ENCODE measurements around the gene RSRP1. TPM values are rescaled to one million over a fixed set of nuclear protein-coding genes. Genes with fewer than 3 reads are reported as not detected.
"Not testable (repeated sequence)": the region's sequence is repeated elsewhere in the genome, so short reads cannot be mapped to it uniquely, and the experiment has no call there.

Gene RSRP1
- total RNA-seq, 1 experiment from 2014 or later: 82.9 TPM

DNA sequence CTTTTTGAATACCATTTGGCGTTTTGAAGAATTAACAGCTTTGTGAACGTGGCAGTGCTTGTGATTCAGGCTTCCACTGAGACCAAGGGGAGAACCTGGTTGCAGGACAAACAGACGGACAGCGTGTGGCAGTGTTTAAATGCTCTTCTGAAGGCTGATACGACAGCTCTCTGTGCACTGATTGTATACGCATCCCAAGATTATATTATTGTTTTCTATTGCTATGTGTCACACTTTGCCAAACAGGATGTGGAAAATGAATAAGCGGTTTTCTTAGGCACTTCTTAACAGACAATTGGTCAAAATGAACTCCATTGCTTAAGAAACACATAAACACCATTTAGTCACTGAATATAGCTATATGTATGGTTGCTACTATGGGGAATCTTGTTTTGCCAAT lies 12.6 kb upstream of the RSRP1 start:
- H3K27ac ChIP-seq (ENCODE audit: low read depth, low read length); H3K9ac ChIP-seq (ENCODE audit: low read length); H3K4me2 ChIP-seq (ENCODE audit: low read length); H3K4me3 ChIP-seq (replicated peaks in 1 of 2; ENCODE audit: low read depth in 1 of 2, low read length in 2 of 2); H3K36me3 ChIP-seq (ENCODE audit: control insufficient read depth in 1 of 2, insufficient read depth in 2 of 2, low read length in 2 of 2); H3K27me3 ChIP-seq (ENCODE audit: insufficient read depth, low read length); H3K79me2 ChIP-seq (ENCODE audit: insufficient read depth, low read length); BruUV-seq (replicated peaks); RAD21 ChIA-PET (ENCODE audit: low non-redundant PET in 1 of 2, low total read pairs in 2 of 2, uncharacterized antibody in 2 of 2, unreplicated experiment in 2 of 2); H4K20me1 ChIP-seq (ENCODE audit: insufficient read depth); H3K4me1 ChIP-seq (ENCODE audit: control insufficient read depth in 1 of 2, insufficient read depth in 2 of 2, low read length in 2 of 2); H3K9me3 ChIP-seq (ENCODE audit: control insufficient read depth in 1 of 2, insufficient read depth in 1 of 2, low read depth in 1 of 2, low read length in 2 of 2); H2AFZ ChIP-seq (ENCODE audit: low read depth, low read length, poor library complexity, severe bottlenecking); CTCF ChIA-PET; DNase-seq (ENCODE audit: low read depth, low spot score); H3K9me2 ChIP-seq (ENCODE audit: insufficient read depth): not testable (repeated sequence)
- peak; percentile 87 for ATAC-seq
- intact Hi-C loops (cut with micrococcal nuclease): loop anchor here (10.0 kb wide), 1 partner anchor 555 kb away; the partner anchor contains the start of gene MTFR1L
- POLR2A ChIA-PET: interaction anchor here (1.9 kb wide), 1 partner anchor 13 kb away, joined by 8 read pairs; the partner anchor contains the start of gene RSRP1
- TF ChIP-seq RAD21 (IDR thresholded peaks at IDR 0.05; ENCODE audit: low read depth): peak; percentile 49
- TF ChIP-seq, protein P1, sequence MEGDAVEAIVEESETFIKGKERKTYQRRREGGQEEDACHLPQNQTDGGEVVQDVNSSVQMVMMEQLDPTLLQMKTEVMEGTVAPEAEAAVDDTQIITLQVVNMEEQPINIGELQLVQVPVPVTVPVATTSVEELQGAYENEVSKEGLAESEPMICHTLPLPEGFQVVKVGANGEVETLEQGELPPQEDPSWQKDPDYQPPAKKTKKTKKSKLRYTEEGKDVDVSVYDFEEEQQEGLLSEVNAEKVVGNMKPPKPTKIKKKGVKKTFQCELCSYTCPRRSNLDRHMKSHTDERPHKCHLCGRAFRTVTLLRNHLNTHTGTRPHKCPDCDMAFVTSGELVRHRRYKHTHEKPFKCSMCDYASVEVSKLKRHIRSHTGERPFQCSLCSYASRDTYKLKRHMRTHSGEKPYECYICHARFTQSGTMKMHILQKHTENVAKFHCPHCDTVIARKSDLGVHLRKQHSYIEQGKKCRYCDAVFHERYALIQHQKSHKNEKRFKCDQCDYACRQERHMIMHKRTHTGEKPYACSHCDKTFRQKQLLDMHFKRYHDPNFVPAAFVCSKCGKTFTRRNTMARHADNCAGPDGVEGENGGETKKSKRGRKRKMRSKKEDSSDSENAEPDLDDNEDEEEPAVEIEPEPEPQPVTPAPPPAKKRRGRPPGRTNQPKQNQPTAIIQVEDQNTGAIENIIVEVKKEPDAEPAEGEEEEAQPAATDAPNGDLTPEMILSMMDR (IDR thresholded peaks at IDR 0.05 in 2 of 3, conservative IDR thresholded peaks at IDR 0.05 in 1 of 3; ENCODE audit: borderline replicate concordance in 1 of 3, insufficient read depth in 1 of 3, low read depth in 2 of 3, low read length in 2 of 3): peak; percentile 9 to 29 (median 9); a peak in 3 of 6 replicates

DNA sequence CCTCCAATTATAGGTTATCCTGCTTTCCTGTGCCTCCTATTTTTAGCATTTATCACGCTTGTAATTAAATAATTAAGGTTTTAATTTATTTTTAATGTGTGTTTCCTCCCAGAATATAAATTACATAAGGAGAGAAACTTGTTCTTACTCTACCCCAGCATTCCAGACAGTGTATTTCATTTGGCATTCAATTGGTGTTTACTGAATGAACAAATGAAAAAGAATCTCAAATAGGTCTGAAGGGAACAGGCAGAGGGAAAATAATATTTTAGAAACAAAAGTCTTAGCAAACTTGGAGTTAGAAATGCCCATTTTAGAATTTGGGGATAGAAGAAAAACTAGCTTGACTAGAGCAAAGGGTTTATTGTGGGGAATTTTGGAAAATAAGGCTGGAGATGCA lies 9.9 kb upstream of the RSRP1 start:
- no peaks in the 10 kb centered on the region for H3K79me2 ChIP-seq (ENCODE audit: insufficient read depth, low read length)
- H3K4me1 ChIP-seq (ENCODE audit: control insufficient read depth in 1 of 2, insufficient read depth in 2 of 2, low read length in 2 of 2): 0 out of 4 replicates have a peak, but pooled peaks cover 0 to 5% of the 10 kb centered on the region in 2 experiments
- H3K9ac ChIP-seq (ENCODE audit: low read length): no peak overlapping the region
- intact Hi-C loops (cut with micrococcal nuclease): loop anchor here (10.0 kb wide), 1 partner anchor 558 kb away; the partner anchor contains the start of gene MTFR1L
- H4K20me1 ChIP-seq (ENCODE audit: insufficient read depth): no peaks in the 10 kb centered on the region
- no peaks in the 10 kb centered on the region for H3K9me3 ChIP-seq (ENCODE audit: control insufficient read depth in 1 of 2, insufficient read depth in 1 of 2, low read depth in 1 of 2, low read length in 2 of 2)
- TF ChIP-seq JUND (IDR thresholded peaks at IDR 0.05) (no peak), ZFX (IDR thresholded peaks at IDR 0.05) (no peak)
- H3K4me3 ChIP-seq (replicated peaks in 1 of 2; ENCODE audit: low read depth in 1 of 2, low read length in 2 of 2): no peak overlapping the region
- RAD21 ChIA-PET (ENCODE audit: low non-redundant PET in 1 of 2, low total read pairs in 2 of 2, uncharacterized antibody in 2 of 2, unreplicated experiment in 2 of 2): no interaction called here
- H3K36me3 ChIP-seq (ENCODE audit: control insufficient read depth in 1 of 2, insufficient read depth in 2 of 2, low read length in 2 of 2): no peaks in the 10 kb centered on the region; a peak in 1 of 4 replicates
- DNase-seq (ENCODE audit: low read depth, low spot score) (no peak), ATAC-seq (no peak)
- H3K27me3 ChIP-seq (ENCODE audit: insufficient read depth, low read length): no peaks in the 10 kb centered on the region
- H3K27ac ChIP-seq (ENCODE audit: low read depth, low read length): no peak overlapping the region
- no peak overlapping the region for H2AFZ ChIP-seq (ENCODE audit: low read depth, low read length, poor library complexity, severe bottlenecking)
- H3K4me2 ChIP-seq (ENCODE audit: low read length): no peak overlapping the region
- POLR2A ChIA-PET: interaction anchor here (1.5 kb wide), 1 partner anchor 10 kb away, joined by 10 read pairs; the partner anchor contains the start of gene RSRP1
- CTCF ChIA-PET: interaction anchor here (1.0 kb wide), 1 partner anchor 241 kb away, joined by 3 read pairs; no protein-coding TSS in a partner anchor
- H3K9me2 ChIP-seq (ENCODE audit: insufficient read depth): no peaks in the 10 kb centered on the region
- BruUV-seq (replicated peaks): no TSS peak
